H1 (cell line): ENCODE measurements around the gene OR4E1. TPM values are rescaled to one million over a fixed set of nuclear protein-coding genes. Genes with fewer than 3 reads are reported as not detected.

Source experiments
- CHD7 ChIP-seq: fragments of 300-600 bp; sonication (generic); IDR thresholded peaks from 2 replicates; pipeline ENCODE4 v1.7.1; 2012; ENCODE audit warnings: low read length, moderate library complexity, mild to moderate bottlenecking, inconsistent platforms; ENCODE audit not compliant: insufficient replicate concordance
- polyA plus RNA-seq, 7 experiments: library from polyadenylated mRNA; depleted of rRNA in 3 of 7; stranded (reverse) in 5 of 7; unstranded in 2 of 7; fragments of >200 nt in 5 of 7; fragments of 200-250 nt in 2 of 7; gene quantifications; 1 replicate in 5 of 7; 2 replicates in 1 of 7; 4 replicates in 1 of 7; pipeline versions ENCODE4 v1.2.1 to v1.2.3, GENCODE V29; 2011 to 2013; ENCODE audit warnings: missing spikeins in 2 of 7, mixed read lengths in 2 of 7
- total RNA-seq: library from RNA; stranded (reverse); fragmentation: NEBNext Ultra II Directional; extraction: Animal tissue kit (Norgen Biotek cat#: 25700); gene quantifications from 2 replicates; pipeline ENCODE4 v1.2.1, GENCODE V29; 2021

Gene OR4E1
- total and polyA plus RNA-seq, 2 of the 8 experiments (the other 6 are each of a cell fraction or from before 2014, with no cell fraction given), result not detected

- no peak for TF ChIP-seq CHD7
These were observed 4.3 kb downstream of the OR4E1 start (continued) for GRCh38 chr14:21669284-21669683.
